Measurements from ENCODE around the gene OS9.

- no peak for TF ChIP-seq POLR2A (IDR thresholded peaks at IDR 0.05)
- TF ChIP-seq CTCF (IDR thresholded peaks at IDR 0.05) = peak in 1 of 5 experiments; percentile 11
Observed at GRCh38 chr12:57765003-57765697, 71.2 kb downstream of the OS9 start.
